NOMO-1 treated with dmso at 0.1 percent for 144 hours (cell line): ENCODE results near the gene EPS15.
"Not testable (repeated sequence)": the region's sequence is repeated elsewhere in the genome, so short reads cannot be mapped to it uniquely, and the experiment has no call there.

Experiments
- DNase-seq: peaks from one replicate; lab custom pipeline; 2025; ENCODE audit not compliant: unreplicated experiment; lab: John Stamatoyannopoulos, UW

EPS15 gene

DNA sequence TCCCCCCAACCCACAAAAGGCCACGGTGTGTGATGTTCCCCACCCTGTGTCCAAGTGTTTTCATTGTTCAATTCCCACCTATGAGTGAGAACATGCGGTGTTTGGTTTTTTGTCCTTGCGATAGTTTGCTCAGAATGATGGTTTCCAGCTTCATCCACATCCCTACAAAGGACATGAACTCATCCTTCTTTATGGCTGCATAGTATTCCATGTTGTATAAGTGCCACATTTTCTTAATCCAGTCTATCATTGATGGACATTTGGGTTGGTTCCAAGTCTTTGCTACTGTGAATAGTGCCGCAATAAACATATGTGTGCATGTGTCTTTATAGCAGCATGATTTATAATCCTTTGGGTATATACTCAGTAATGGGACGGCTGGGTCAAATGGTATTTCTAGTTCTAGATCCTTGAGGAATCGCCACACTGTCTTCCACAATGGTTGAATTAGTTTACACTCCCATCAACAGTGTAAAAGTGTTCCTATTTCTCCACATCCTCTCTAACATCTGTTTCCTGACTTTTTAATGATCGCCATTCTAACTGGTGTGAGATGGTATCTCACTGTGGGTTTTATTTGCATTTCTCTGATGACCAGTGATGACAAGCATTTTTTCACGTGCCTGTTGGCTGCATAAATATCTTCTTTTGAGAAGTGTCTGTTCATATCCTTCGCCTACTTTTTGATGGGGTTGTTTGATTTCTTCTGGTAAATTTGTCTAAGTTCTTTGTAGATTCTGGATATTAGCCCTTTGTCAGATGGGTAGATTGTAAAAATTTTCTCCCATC lies 44.0 kb downstream of the EPS15 start:
- DNase-seq = not testable (repeated sequence)

GRCh38 chr1:51473331-51474115 lies 45.5 kb downstream of the EPS15 start:
- DNase-seq = no peak

- DNase-seq = no peak
Observed at GRCh38 chr1:51472359-51472758, 46.7 kb downstream of the EPS15 start.

GRCh38 chr1:51469518-51469917 lies 49.5 kb downstream of the EPS15 start:
- DNase-seq = no peak

- no peak for DNase-seq
Observed at GRCh38 chr1:51464828-51465227, 54.2 kb downstream of the EPS15 start.

DNA sequence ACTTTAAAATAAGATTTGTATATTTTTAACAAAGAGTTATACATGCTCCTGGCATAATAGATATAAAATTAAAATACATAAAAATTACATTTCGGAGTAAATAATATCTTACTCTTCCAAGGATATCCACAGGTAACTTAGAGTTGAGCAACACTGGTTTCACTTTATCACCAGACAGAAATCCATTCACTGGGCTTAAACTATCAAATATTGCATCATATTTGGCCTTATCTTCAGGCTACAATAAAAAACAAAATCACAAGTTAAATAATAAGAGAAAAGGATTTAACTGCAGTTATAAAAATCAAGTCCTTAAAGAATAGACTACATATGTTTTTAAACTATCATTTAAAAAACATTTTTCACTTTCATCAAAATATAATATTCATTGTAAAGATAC lies 55.5 kb downstream of the EPS15 start:
- DNase-seq = no peak

GRCh38 chr1:51462289-51462688 lies 56.8 kb downstream of the EPS15 start:
- not testable (repeated sequence) for DNase-seq

GRCh38 chr1:51454554-51454953 lies 64.5 kb downstream of the EPS15 start:
- DNase-seq = no peak

GRCh38 chr1:51453010-51453409 lies 66.1 kb downstream of the EPS15 start:
- no peak for DNase-seq

DNA sequence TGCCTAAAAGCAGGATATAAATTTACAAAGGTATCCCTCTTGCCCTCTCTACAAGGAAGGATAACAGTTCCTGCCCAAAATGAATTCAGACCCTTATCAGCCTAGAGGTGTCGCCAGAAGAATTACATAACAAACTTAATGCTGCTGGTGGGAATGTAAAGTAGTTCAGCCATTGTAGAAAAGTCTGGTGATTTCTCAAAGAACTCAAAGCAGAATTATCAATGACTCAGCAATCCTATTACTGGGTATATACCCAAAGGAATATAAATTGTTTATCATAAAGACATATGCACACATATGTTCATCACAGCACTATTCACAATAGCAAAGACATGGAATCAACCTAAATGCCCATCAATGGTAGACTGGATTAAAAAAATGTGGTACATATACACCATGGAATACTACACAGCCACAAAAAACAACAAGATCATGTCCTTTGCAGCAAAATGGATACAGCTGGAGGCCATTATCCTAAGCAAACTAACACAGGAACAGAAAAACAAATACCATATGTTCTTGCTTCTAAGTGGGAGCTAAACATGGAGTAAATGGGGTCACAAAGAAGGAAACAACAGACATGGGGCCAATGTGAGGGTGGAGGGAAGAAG lies 70.1 kb downstream of the EPS15 start:
- not testable (repeated sequence) for DNase-seq

- no peak for DNase-seq
Observed at GRCh38 chr1:51445351-51446090, 73.5 kb downstream of the EPS15 start.

- no peak for DNase-seq
Observed at GRCh38 chr1:51444534-51445192, 74.4 kb downstream of the EPS15 start.

DNA sequence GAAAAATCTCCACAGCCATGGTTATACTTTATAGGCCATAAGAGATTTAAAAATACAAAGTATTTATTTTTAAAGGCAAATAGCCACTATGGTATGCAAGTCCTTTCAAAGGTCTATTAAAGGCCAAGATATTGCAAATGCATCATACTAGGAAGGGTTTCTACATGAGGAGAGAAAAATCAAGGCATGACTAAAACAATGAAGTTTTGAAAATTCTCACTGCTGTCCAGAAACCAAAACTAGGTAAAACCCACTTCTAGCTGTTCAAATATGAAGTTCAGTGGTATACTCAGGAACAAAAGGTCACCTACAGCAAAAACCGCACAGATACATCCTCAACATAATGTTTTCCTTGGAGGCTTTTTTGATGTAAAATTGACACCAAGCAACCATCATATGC lies 75.0 kb downstream of the EPS15 start:
- no peak for DNase-seq

- DNase-seq = no peak
Observed at GRCh38 chr1:51443555-51443954, 75.5 kb downstream of the EPS15 start.

DNA sequence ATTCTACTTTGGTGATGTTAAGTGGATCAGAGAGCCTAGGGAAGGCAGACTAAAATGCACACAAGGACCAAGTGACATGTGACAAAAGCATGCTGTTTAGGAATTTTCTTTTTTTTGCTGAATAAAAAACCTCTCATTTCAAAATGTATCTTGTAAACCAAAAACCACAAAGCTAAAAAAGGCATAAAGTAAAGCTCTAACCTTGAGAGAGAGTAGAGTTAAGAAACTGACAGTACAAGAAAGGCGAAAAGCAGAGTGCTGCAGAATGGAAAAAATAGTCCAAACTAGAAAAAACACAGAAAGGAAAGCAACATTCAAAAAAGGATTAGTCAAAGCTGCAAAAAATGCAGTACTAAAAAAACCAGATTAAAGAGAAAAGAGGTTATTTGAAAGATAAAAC lies 76.5 kb downstream of the EPS15 start:
- DNase-seq = no peak

GRCh38 chr1:51442198-51442597 lies 76.9 kb downstream of the EPS15 start:
- DNase-seq = no peak

DNA sequence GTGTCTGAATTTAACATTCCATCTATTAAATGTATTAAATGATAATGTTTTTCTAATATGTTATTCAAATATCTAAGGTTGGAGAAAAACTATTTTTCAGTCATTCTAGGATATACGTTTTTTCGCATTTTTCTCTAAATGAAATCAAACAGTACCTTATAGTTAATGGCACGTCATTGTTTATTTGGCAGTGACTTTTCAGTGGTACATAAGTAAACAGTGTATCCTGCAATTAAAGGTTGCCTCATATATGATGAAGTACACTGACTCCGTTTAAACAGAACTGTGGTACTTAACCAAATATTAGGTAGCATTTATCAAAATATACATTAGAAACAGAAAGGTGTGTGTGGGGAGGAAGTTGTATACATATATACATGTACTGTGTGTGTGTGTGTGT lies 79.2 kb downstream of the EPS15 start:
- no peak for DNase-seq

GRCh38 chr1:51439053-51439452 lies 80.0 kb downstream of the EPS15 start:
- no peak for DNase-seq

DNA sequence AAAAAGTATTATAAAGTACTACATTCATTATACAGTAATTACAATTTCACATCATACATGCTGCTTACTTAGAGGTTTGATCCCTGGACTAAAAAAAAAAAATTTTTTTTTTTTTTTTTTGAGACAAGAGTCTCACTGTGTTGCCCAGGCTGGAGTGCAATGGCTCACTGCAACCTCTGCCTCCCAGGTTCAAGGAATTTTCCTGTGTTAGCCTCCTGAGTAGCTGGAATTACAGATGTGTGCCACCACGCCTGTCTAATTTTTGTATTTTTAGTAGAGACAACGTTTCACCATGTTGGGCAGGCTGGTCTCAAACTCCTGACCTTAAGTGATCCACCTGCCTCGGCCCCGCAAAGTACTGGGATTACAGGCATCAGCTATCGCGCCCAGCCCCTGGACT lies 81.7 kb downstream of the EPS15 start:
- not testable (repeated sequence) for DNase-seq

DNA sequence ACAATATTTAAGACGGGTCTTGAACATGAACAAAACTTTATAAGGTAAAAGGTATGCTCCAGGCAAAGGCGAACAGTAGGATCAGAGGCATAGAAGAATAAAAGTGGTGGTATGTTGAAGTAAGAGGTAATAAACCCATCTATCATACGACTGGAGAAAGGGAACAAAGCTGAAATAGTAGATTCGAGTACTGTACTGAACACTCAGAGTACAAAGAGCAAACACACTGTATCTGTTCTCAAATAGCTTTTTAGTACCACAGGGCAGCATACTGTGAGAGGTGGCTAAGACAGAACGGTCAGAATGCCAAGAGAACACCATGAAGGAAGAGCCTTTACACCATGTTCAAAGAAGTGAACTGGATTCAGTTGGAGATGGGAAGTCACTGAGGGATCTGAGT lies 83.2 kb downstream of the EPS15 start:
- DNase-seq = no peak
